ENCODE results near the gene ST7. TPM values are rescaled to one million over a fixed set of nuclear protein-coding genes. Genes with fewer than 3 reads are reported as not detected.

Gene ST7
- total and polyA plus RNA-seq, 2 of the 13 experiments (the other 11 are each of a cell fraction or from before 2014, with no cell fraction given) = 17.3 to 23.5 TPM

DNA sequence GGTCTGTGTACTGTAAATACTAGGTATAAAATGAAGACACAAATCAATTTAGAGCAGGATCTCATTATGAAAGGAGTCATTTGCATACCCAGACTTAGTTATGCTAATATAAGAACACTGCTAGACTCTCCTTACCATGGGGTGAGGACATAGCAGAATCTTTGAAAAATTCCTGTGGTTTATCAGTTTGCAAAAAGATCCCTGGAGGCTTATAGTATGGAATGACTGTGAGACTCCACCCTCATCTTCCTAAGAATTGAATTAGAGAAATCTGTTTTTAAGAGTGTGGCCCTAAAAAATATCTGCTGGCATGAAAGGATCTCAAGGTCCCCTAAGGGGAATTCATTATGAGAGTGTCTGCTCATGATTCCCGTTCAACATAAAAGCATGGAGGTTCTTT is 306.3 kb downstream of the ST7 start:
- no peak overlapping the region for H3K4me2 ChIP-seq (ENCODE audit: low read depth, low read length)
- no peak overlapping the region for H3K4me3 ChIP-seq (replicated peaks in 1 of 3; ENCODE audit: insufficient read depth in 1 of 3, low read depth in 2 of 3, low read length in 3 of 3)
- DNase-seq (ENCODE audit: low spot score) (no peak), FAIRE-seq (no peak), ATAC-seq (no peak)
- no peaks in the 10 kb centered on the region for H4K20me1 ChIP-seq (ENCODE audit: insufficient read depth, low read length)
- H3K36me3 ChIP-seq (replicated peaks in 1 of 2; ENCODE audit: control insufficient read depth in 1 of 2, insufficient read depth in 2 of 2, low read length in 2 of 2) = no peaks in the 10 kb centered on the region
- no peaks in the 10 kb centered on the region for H3K4me1 ChIP-seq (ENCODE audit: insufficient read depth, low read length)
- H3K9me3 ChIP-seq (ENCODE audit: low read length) = no peaks in the 10 kb centered on the region
- TF ChIP-seq, protein P1, sequence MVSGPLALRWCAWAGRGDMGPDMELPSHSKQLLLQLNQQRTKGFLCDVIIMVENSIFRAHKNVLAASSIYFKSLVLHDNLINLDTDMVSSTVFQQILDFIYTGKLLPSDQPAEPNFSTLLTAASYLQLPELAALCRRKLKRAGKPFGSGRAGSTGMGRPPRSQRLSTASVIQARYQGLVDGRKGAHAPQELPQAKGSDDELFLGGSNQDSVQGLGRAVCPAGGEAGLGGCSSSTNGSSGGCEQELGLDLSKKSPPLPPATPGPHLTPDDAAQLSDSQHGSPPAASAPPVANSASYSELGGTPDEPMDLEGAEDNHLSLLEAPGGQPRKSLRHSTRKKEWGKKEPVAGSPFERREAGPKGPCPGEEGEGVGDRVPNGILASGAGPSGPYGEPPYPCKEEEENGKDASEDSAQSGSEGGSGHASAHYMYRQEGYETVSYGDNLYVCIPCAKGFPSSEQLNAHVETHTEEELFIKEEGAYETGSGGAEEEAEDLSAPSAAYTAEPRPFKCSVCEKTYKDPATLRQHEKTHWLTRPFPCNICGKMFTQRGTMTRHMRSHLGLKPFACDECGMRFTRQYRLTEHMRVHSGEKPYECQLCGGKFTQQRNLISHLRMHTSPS (CRISPR knock-in tag; IDR thresholded peaks at IDR 0.05; ENCODE audit: low read depth) = no peak
- TF ChIP-seq SMAD3 (CRISPR knock-in tag; IDR thresholded peaks at IDR 0.05) = no peak
- no peak for TF ChIP-seq ZBTB42 (CRISPR knock-in tag; IDR thresholded peaks at IDR 0.05)
- TF ChIP-seq ZBTB7B (CRISPR knock-in tag; IDR thresholded peaks at IDR 0.05) = no peak
- TF ChIP-seq PRPF4 (IDR thresholded peaks at IDR 0.05; ENCODE audit: low read depth, low read length, poor library complexity, severe bottlenecking) = no peak
- TF ChIP-seq ZSCAN9 (CRISPR knock-in tag; IDR thresholded peaks at IDR 0.05; ENCODE audit: borderline replicate concordance) = no peak
- TF ChIP-seq, protein P2, sequence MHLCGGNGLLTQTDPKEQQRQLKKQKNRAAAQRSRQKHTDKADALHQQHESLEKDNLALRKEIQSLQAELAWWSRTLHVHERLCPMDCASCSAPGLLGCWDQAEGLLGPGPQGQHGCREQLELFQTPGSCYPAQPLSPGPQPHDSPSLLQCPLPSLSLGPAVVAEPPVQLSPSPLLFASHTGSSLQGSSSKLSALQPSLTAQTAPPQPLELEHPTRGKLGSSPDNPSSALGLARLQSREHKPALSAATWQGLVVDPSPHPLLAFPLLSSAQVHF (CRISPR knock-in tag; IDR thresholded peaks at IDR 0.05) = no peak
- no peak for TF ChIP-seq NCOR1 (IDR thresholded peaks at IDR 0.05; ENCODE audit: borderline replicate concordance, low read length)
- no peak for TF ChIP-seq ZNF12 (CRISPR knock-in tag; IDR thresholded peaks at IDR 0.05)
- TF ChIP-seq ZNF460 (CRISPR knock-in tag; IDR thresholded peaks at IDR 0.05; ENCODE audit: borderline replicate concordance) = no peak
- no TSS peak for BruUV-seq (replicated peaks)
- intact Hi-C loops (cut with micrococcal nuclease; ENCODE audit: unreplicated experiment) = loop anchor here (10.0 kb wide), 1 partner anchor 75 kb away; no protein-coding TSS in a partner anchor
- H3K79me2 ChIP-seq (ENCODE audit: insufficient read depth, low read length) = no peaks in the 10 kb centered on the region
- CTCF ChIA-PET (ENCODE audit: low intra/inter-chr PET ratio, low total read pairs) = no interaction called here
- 0 out of 5 replicates have a peak, but pooled peaks cover 0 to 6% of the 10 kb centered on the region in 2 experiments for H3K27me3 ChIP-seq (ENCODE audit: control insufficient read depth in 1 of 2, insufficient read depth in 2 of 2, low read length in 2 of 2)
- H3K27ac ChIP-seq (ENCODE audit: extremely low read length, insufficient read depth, low read length) = no peak overlapping the region
- WGBS (ENCODE audit: low lambda C conversion rate) = 0% methylated on average over 1 of the region's 1 CpG
- POLR2A ChIA-PET = no interaction called here
- H2AFZ ChIP-seq (ENCODE audit: low read length) = no peak overlapping the region
- no peak overlapping the region for H3K9ac ChIP-seq (ENCODE audit: insufficient read depth, low read depth, low read length)
- in situ Hi-C loops (cut with HindIII; ENCODE audit: extremely low pct_ligation_motif_present, low pct_unique_long_range_greater_than_20kb) = no loop called here
